NOMO-1 treated with DMSO at 0.1 percent for 48 hours (cell line): Measurements from ENCODE around the gene USP26.
"Not testable (repeated sequence)": the region's sequence is repeated elsewhere in the genome, so short reads cannot be mapped to it uniquely, and the experiment has no call there.

Experiments
- DNase-seq: peaks from one replicate; lab custom pipeline; 2025; ENCODE audit not compliant: unreplicated experiment; lab: John Stamatoyannopoulos, UW

USP26 gene

GRCh38 chrX:133097031-133097430 lies at the start of gene USP26:
Gene USP26 (minus strand): TSS chrX:133097109. CDS start chrX:133028220, 68,889 bp downstream.
- DNase-seq, result no peak

- no peak for DNase-seq
Measured at GRCh38 chrX:133134282-133134681, 37.4 kb upstream of the USP26 start.

- no peak for DNase-seq
Measured at GRCh38 chrX:133120406-133120805, 23.5 kb upstream of the USP26 start.

GRCh38 chrX:133094098-133094731 lies 2.7 kb downstream of the USP26 start:
- no peak for DNase-seq

- no peak for DNase-seq
Measured at GRCh38 chrX:133090236-133090809, 6.6 kb downstream of the USP26 start.

- no peak for DNase-seq
Measured at GRCh38 chrX:133089411-133089810, 7.5 kb downstream of the USP26 start.

GRCh38 chrX:133085785-133086184 lies 11.1 kb downstream of the USP26 start:
- DNase-seq, result no peak

GRCh38 chrX:133085056-133085455 lies 11.9 kb downstream of the USP26 start:
- not testable (repeated sequence) for DNase-seq

- no peak for DNase-seq
Measured at GRCh38 chrX:133083899-133084298, 13.0 kb downstream of the USP26 start.

- DNase-seq, result no peak
Measured at GRCh38 chrX:133081990-133082389, 14.9 kb downstream of the USP26 start.

GRCh38 chrX:133077856-133078255 lies 19.1 kb downstream of the USP26 start:
- not testable (repeated sequence) for DNase-seq

- DNase-seq, result no peak
Measured at GRCh38 chrX:133072566-133072965, 24.3 kb downstream of the USP26 start.

GRCh38 chrX:133068461-133068860 lies 28.4 kb downstream of the USP26 start:
- DNase-seq, result no peak

- no peak for DNase-seq
Measured at GRCh38 chrX:133056341-133056740, 40.6 kb downstream of the USP26 start.

- no peak for DNase-seq
Measured at GRCh38 chrX:133054761-133055405, 42.0 kb downstream of the USP26 start.

GRCh38 chrX:133053861-133054598 lies 42.9 kb downstream of the USP26 start:
- no peak for DNase-seq

GRCh38 chrX:133048751-133049150 lies 48.2 kb downstream of the USP26 start:
- no peak for DNase-seq

- no peak for DNase-seq
Measured at GRCh38 chrX:133046601-133047000, 50.3 kb downstream of the USP26 start.

- DNase-seq, result no peak
Measured at GRCh38 chrX:133045986-133046385, 50.9 kb downstream of the USP26 start.

GRCh38 chrX:133044145-133044786 lies 52.6 kb downstream of the USP26 start:
- DNase-seq, result not testable (repeated sequence)

- DNase-seq, result no peak
Measured at GRCh38 chrX:133042260-133042659, 54.6 kb downstream of the USP26 start.
